Spleen (tissue), 7 donors: Measurements from ENCODE around the gene R3HDM1.

Experiments
- CTCF ChIP-seq, 11 experiments: fragments of 200-600 bp in 7 of 11; fragments of 450-650 bp in 4 of 11; sonication (generic) in 4 of 11; IDR thresholded peaks in 8 of 11; conservative IDR thresholded peaks in 3 of 11; 1 replicate in 7 of 11; 2 replicates in 4 of 11; pipeline versions ENCODE4 v1.4.0 to v1.8.0; 2016 to 2021; ENCODE audit warnings: antibody characterized with exemption in 11 of 11, inconsistent platforms in 4 of 11, mild to moderate bottlenecking in 1 of 11
- POLR2A ChIP-seq, 3 donors: fragments of 450-650 bp; IDR thresholded peaks; one replicate each; pipeline ENCODE4 v1.5.1; 2017; ENCODE audit warnings: antibody characterized with exemption in 3 of 3, mild to moderate bottlenecking in 1 of 3
- POLR2AphosphoS5 ChIP-seq, 3 donors: sonication (generic); formaldehyde crosslinking; IDR thresholded peaks; one replicate each; pipeline ENCODE4 v1.5.1; 2017; ENCODE audit warnings: antibody characterized with exemption in 3 of 3
- donor health status: DM: no; HTN: no; CAD: no; lungs with moderate emphysema.
- donor health status: DM: no; HTN: no; CAD: no.
- donor health status: DM: no; HTN: no; CAD: no.

GRCh38 chr2:135525786-135526185, 5.5 kb upstream of the R3HDM1 start:
- TF ChIP-seq POLR2A (IDR thresholded peaks at IDR 0.05) (no peak), POLR2AphosphoS5 (IDR thresholded peaks at IDR 0.05) (no peak), CTCF (IDR thresholded peaks at IDR 0.05 in 8 of 11, conservative IDR thresholded peaks at IDR 0.05 in 3 of 11) (no peak)
